Neural progenitor cell (in vitro differentiated cells): ENCODE results near the gene KIAA1217. TPM values are rescaled to one million over a fixed set of nuclear protein-coding genes. Genes with fewer than 3 reads are reported as not detected.

Experiments
- DNase-seq: peaks from one replicate; pipeline ENCODE4 v3.0.0-alpha.2; 2016; ENCODE audit warnings: low spot score
- H2AFZ ChIP-seq: fragments of 200-600 bp; sonication (generic); replicated peaks from 2 replicates; pipeline ENCODE4 v1.6.1; 2016; ENCODE audit warnings: antibody characterized with exemption
- H3F3A ChIP-seq: fragments of 200-600 bp; sonication (generic); 2 replicates; pipeline ENCODE4 v1.6.1; 2016; ENCODE audit warnings: antibody characterized with exemption, low read depth
- H3K27ac ChIP-seq: fragments of 200-600 bp; sonication (generic); 2 replicates; pipeline ENCODE4 v1.5.1; 2016; ENCODE audit warnings: mild to moderate bottlenecking
- H3K27me3 ChIP-seq: fragments of 200-600 bp; sonication (generic); 2 replicates; pipeline ENCODE4 v1.6.1; 2016; ENCODE audit warnings: mild to moderate bottlenecking, moderate library complexity
- H3K36me3 ChIP-seq: fragments of 200-600 bp; sonication (generic); 2 replicates; pipeline ENCODE4 v1.5.1; 2016
- H3K4me1 ChIP-seq: fragments of 200-600 bp; sonication (generic); 2 replicates; pipeline ENCODE4 v1.6.1; 2016; ENCODE audit warnings: mixed run types
- H3K4me2 ChIP-seq: fragments of 200-600 bp; sonication (generic); 2 replicates; pipeline ENCODE4 v1.6.1; 2016
- H3K4me3 ChIP-seq: fragments of 200-600 bp; sonication (generic); 2 replicates; pipeline ENCODE4 v1.5.1; 2016
- H3K79me2 ChIP-seq: fragments of 200-600 bp; sonication (generic); 2 replicates; pipeline ENCODE4 v1.6.1; 2016; ENCODE audit warnings: low read depth
- H3K9ac ChIP-seq: fragments of 200-600 bp; sonication (generic); 2 replicates; pipeline ENCODE4 v1.6.1; 2016
- H3K9me3 ChIP-seq: fragments of 200-600 bp; sonication (generic); 2 replicates; pipeline ENCODE4 v1.5.1; 2016; ENCODE audit warnings: low read depth
- H4K20me1 ChIP-seq: fragments of 200-600 bp; sonication (generic); 2 replicates; pipeline ENCODE4 v1.6.1; 2016; ENCODE audit warnings: low read depth
- H3K27ac Mint-ChIP-seq: 3 replicates; pipeline ENCODE4 v1.8.0; 2021; ENCODE audit warnings: mixed read lengths
- H3K27me3 Mint-ChIP-seq: 2 replicates; pipeline ENCODE4 v1.8.0; 2022; ENCODE audit warnings: low read depth, mild to moderate bottlenecking, inconsistent platforms, moderate library complexity, mixed read lengths; ENCODE audit not compliant: insufficient read depth
- H3K36me3 Mint-ChIP-seq: 3 replicates; pipeline ENCODE4 v1.8.0; 2021; ENCODE audit warnings: mixed read lengths
- H3K4me1 Mint-ChIP-seq: 3 replicates; pipeline ENCODE4 v1.8.0; 2021; ENCODE audit warnings: mixed read lengths
- H3K4me3 Mint-ChIP-seq: 3 replicates; pipeline ENCODE4 v1.8.0; 2021; ENCODE audit warnings: mild to moderate bottlenecking, moderate library complexity, mixed read lengths
- H3K9me3 Mint-ChIP-seq: 3 replicates; pipeline ENCODE4 v1.8.0; 2020; ENCODE audit warnings: mixed read lengths
- EZH2 ChIP-seq: fragments of 200-600 bp; sonication (generic); IDR thresholded peaks from 2 replicates; pipeline ENCODE4 v1.6.1; 2017; ENCODE audit warnings: antibody characterized with exemption, mild to moderate bottlenecking, moderate library complexity
- EZH2phosphoT487 ChIP-seq: fragments of 200-600 bp; sonication (generic); IDR thresholded peaks from 2 replicates; pipeline ENCODE4 v1.6.1; 2017; ENCODE audit warnings: antibody characterized with exemption
- total RNA-seq: library from RNA; depleted of rRNA; stranded (reverse); fragments of >200 nt; gene quantifications from 2 replicates; pipeline ENCODE4 v1.2.3, GENCODE V29; 2015; ENCODE audit warnings: low replicate concordance
- TF ChIP-seq, protein P1 (sequence below): fragments of 200-600 bp; sonication (generic); IDR thresholded peaks from 2 replicates; pipeline ENCODE4 v1.5.1; 2017; ENCODE audit warnings: antibody characterized with exemption, mild to moderate bottlenecking

Gene KIAA1217
- total RNA-seq, 1 donor from 2014 or later, result 13.1 TPM

DNA sequence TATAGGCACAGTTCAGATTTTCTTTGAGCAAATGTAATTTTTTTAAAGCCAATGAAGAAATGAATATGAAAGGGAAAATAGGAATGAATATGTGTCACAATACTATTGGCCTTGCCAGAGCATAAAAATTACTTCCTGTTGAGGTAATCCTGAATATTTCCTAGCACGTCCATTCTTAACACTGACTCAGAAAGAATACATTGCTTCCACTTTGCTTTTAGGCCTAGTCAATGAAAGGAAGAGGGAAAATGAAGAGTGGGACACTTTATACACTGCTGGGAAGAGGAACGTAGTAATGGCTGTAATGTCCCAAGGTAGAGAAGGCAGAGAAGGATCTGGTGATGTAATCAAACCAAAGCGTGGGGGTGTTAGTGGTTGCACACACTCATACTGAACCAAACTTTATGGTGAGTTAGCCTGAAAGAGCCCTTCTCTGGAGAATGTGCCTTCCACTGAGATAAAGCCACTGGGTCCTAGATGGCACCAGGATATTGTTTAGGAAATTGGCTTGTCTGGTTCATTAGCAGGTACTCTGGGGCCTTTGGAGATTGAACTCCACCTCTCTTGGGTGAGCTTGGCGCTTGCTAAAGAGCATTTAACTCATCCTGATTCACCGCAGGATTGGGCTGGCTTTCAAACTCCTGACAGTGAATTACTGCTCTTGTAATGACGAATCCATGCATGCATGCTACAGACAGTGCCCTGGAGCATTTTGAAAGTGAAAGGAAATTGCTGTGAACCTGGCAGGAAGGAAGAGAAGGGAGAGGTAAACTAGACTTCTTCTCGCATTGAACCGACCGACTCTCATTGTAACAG lies 254.9 kb downstream of the KIAA1217 start:
- no peak for DNase-seq
- Histone ChIP-seq H4K20me1 (no peaks in the 10 kb centered on the region), H3K4me1 (peaks cover 3% of the 10 kb centered on the region), H3K4me2 (no peak overlapping the region), H2AFZ (no peak overlapping the region), H3K4me3 (no peak overlapping the region), H3K79me2 (no peaks in the 10 kb centered on the region), H3F3A (no peaks in the 10 kb centered on the region), H3K36me3 (no peaks in the 10 kb centered on the region), H3K27ac (no peak overlapping the region), H3K9ac (no peak overlapping the region), H3K9me3 (no peaks in the 10 kb centered on the region), H3K27me3 (no peaks in the 10 kb centered on the region)
- Mint-ChIP-seq H3K9me3 (no peaks in the 10 kb centered on the region), H3K4me1 (no peaks in the 10 kb centered on the region), H3K27me3 (no peaks in the 10 kb centered on the region), H3K27ac (no peak overlapping the region), H3K36me3 (no peaks in the 10 kb centered on the region), H3K4me3 (no peak overlapping the region)
- TF ChIP-seq, protein P1, sequence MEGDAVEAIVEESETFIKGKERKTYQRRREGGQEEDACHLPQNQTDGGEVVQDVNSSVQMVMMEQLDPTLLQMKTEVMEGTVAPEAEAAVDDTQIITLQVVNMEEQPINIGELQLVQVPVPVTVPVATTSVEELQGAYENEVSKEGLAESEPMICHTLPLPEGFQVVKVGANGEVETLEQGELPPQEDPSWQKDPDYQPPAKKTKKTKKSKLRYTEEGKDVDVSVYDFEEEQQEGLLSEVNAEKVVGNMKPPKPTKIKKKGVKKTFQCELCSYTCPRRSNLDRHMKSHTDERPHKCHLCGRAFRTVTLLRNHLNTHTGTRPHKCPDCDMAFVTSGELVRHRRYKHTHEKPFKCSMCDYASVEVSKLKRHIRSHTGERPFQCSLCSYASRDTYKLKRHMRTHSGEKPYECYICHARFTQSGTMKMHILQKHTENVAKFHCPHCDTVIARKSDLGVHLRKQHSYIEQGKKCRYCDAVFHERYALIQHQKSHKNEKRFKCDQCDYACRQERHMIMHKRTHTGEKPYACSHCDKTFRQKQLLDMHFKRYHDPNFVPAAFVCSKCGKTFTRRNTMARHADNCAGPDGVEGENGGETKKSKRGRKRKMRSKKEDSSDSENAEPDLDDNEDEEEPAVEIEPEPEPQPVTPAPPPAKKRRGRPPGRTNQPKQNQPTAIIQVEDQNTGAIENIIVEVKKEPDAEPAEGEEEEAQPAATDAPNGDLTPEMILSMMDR, result no peak
- no peak for TF ChIP-seq EZH2
- TF ChIP-seq EZH2phosphoT487, result no peak

DNA sequence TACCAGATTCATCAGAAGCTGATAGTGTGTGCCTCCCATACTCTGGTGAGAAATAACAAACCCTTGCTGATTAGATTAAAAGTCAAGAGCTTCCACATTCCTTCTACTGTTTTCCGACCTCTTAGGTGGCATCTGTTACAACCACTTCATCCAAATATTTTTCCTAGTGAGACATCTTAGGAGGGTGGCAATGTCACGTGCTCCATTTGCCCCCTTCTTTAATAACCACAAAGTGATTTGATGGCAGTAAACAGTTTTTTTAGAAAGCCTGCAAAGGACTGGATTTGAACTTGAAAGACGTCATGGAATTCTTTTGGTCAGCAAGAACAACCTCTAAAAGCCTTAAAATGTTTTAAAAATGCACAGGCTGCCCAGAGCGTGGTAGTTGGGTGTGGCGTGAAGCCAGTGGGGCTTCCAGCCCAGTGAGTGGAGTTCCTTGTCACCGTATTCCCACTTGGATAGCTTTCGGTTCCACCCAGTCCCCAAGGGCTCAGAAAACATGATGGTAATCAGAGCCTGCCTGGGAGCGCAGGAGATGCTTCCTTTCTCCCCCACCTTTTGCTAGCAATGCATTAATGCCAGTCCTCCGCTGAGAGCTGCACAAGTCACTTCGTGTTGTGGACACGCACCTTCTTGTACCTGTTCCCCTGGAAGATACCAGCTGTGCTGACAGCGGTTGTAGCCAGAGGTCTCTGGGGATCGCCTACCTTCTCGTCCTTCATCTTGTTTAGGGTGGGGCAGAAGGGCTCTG lies 256.4 kb downstream of the KIAA1217 start:
- no peak overlapping the region for H3K27ac Mint-ChIP-seq
- no peaks in the 10 kb centered on the region for H3K36me3 ChIP-seq
- no peaks in the 10 kb centered on the region for H3K4me1 Mint-ChIP-seq
- H3K36me3 Mint-ChIP-seq, result no peaks in the 10 kb centered on the region
- H2AFZ ChIP-seq, result no peak overlapping the region
- DNase-seq, result no peak
- no peak overlapping the region for H3K27ac ChIP-seq
- no peaks in the 10 kb centered on the region for H3K79me2 ChIP-seq
- no peak overlapping the region for H3K4me3 ChIP-seq
- H3K9ac ChIP-seq, result no peak overlapping the region
- no peaks in the 10 kb centered on the region for H3K9me3 ChIP-seq
- no peaks in the 10 kb centered on the region for H3F3A ChIP-seq
- H3K9me3 Mint-ChIP-seq, result no peaks in the 10 kb centered on the region
- TF ChIP-seq, protein P1, result no peak
- no peak for TF ChIP-seq EZH2
- TF ChIP-seq EZH2phosphoT487, result no peak
- H3K4me1 ChIP-seq, result peaks cover 3% of the 10 kb centered on the region
- H4K20me1 ChIP-seq, result no peaks in the 10 kb centered on the region
- H3K27me3 ChIP-seq, result no peaks in the 10 kb centered on the region
- H3K27me3 Mint-ChIP-seq, result no peaks in the 10 kb centered on the region
- H3K4me2 ChIP-seq, result no peak overlapping the region
- no peak overlapping the region for H3K4me3 Mint-ChIP-seq

DNA sequence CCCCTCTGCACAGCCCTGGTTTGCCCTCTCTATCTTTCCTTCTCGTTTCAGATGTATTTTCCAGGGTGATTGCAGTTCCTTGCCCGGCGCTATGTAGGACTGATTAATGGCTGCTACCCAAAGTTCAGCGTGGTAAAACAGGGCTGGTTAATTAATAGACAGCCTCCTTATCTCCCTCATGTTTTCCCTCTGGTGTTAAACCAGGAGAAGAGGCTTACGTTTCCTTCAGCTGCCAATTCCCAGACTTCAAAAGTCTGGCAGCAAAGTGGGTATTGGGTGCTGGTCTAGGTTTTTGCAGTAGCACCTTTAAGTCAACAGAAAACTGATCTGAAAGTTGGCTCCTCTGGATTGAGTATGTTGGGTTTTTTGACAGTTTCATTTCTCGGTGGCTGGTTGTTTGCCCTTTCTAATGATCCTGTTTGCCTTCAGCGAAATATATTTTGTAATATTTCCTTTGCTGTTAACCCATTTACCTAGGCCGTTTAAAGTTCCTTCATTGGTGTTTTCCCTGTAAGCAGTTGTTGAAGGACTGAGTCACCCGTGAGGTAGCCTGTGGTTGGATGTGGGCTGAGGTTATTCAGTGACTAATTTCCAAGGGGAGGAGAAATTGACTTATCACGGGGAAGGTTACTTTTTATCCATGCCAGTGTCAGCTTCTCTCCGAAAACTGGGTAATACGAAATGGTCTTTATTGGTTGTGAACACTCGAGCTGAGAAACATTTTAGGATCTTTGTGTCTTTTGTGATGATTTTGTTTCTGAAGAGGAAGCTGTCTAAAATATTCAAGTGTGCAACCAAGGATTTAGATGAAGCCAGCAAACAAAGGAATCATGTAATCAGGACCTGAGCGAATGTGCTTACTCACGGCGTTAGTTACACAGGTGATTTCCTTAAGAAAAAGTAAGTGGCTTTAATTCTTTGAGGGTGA lies 257.2 kb downstream of the KIAA1217 start:
- Histone ChIP-seq H4K20me1 (no peaks in the 10 kb centered on the region), H3K27ac (no peak overlapping the region), H3K4me1 (peaks cover 3% of the 10 kb centered on the region), H3K79me2 (no peaks in the 10 kb centered on the region), H3K9ac (no peak overlapping the region), H3K9me3 (no peaks in the 10 kb centered on the region), H2AFZ (no peak overlapping the region), H3F3A (no peaks in the 10 kb centered on the region), H3K36me3 (no peaks in the 10 kb centered on the region), H3K27me3 (no peaks in the 10 kb centered on the region), H3K4me2 (no peak overlapping the region), H3K4me3 (no peak overlapping the region)
- Mint-ChIP-seq H3K4me1 (no peaks in the 10 kb centered on the region), H3K27ac (no peak overlapping the region), H3K27me3 (no peaks in the 10 kb centered on the region), H3K36me3 (peaks cover 2% of the 10 kb centered on the region), H3K9me3 (no peaks in the 10 kb centered on the region), H3K4me3 (no peak overlapping the region)
- no peak for TF ChIP-seq EZH2
- TF ChIP-seq, protein P1, result no peak
- no peak for TF ChIP-seq EZH2phosphoT487
- DNase-seq, result no peak
